ENCODE measurements around the gene CNKSR3.

DNA sequence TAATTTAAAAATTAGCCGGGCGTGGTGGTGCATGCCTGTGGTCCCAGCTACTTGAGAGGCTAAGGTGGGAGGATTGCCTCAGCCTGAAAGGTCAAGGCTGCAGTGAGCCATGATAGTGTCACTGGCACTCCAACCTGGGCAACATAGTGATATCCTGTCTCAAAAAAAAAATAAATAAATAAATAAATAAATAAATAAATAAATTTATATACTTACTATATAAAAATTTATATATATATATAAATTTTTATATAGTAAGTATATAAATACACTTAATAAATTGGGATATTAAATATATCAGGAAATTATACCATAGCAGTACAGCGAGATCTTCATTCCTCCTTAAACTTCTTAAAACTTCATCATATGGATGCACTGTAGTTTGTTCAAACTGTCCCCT, 130.9 kb downstream of the CNKSR3 start:
- TF ChIP-seq, protein P1, sequence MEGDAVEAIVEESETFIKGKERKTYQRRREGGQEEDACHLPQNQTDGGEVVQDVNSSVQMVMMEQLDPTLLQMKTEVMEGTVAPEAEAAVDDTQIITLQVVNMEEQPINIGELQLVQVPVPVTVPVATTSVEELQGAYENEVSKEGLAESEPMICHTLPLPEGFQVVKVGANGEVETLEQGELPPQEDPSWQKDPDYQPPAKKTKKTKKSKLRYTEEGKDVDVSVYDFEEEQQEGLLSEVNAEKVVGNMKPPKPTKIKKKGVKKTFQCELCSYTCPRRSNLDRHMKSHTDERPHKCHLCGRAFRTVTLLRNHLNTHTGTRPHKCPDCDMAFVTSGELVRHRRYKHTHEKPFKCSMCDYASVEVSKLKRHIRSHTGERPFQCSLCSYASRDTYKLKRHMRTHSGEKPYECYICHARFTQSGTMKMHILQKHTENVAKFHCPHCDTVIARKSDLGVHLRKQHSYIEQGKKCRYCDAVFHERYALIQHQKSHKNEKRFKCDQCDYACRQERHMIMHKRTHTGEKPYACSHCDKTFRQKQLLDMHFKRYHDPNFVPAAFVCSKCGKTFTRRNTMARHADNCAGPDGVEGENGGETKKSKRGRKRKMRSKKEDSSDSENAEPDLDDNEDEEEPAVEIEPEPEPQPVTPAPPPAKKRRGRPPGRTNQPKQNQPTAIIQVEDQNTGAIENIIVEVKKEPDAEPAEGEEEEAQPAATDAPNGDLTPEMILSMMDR (IDR thresholded peaks at IDR 0.05; ENCODE audit: borderline replicate concordance, extremely low read depth, low read length, poor library complexity, severe bottlenecking), result no peak
- TF ChIP-seq EZH2 (IDR thresholded peaks at IDR 0.05; ENCODE audit: borderline replicate concordance, low read depth, low read length, severe bottlenecking), result no peak

Data from DND-41 (cell line).